Left cardiac atrium (tissue), 4 donors: ENCODE data around the gene LTF. TPM values are rescaled to one million over a fixed set of nuclear protein-coding genes. Genes with fewer than 3 reads are reported as not detected.
"Not testable (repeated sequence)": the region's sequence is repeated elsewhere in the genome, so short reads cannot be mapped to it uniquely, and the experiment has no call there.

Source experiments
- ATAC-seq, 2 donors: fragments of 200-7000 bp; cut with Tn5 transposase; one replicate each; pipeline ENCODE4 v1.9.1; 2020; ENCODE audit warnings: mild to moderate bottlenecking in 2 of 2, moderate library complexity in 2 of 2
- DNase-seq: peaks from one replicate; pipeline ENCODE4 v3.0.0-alpha.2; 2020
- intact Hi-C, 2 donors: fragments of 100-400 bp; cut with DNase I; formaldehyde crosslinking; loops; one replicate each; pipeline versions ENCODE4 v1.14.1 to v1.15.1; 2022 to 2023
- total RNA-seq, 2 donors: library from RNA; stranded (reverse); fragmentation: NEBNext Ultra II Directional; extraction: Animal tissue kit (Norgen Biotek cat#: 25700); gene quantifications; one replicate each; pipeline ENCODE4 v1.2.1, GENCODE V29; 2021
- donor health status: DM: no; HTN: yes; CAD: no.
- donor health status: DM: no; HTN: yes; CAD: no; lungs with severe emphysema.
- donor health status: DM: yes; HTN: yes; CAD: no.
- donor health status: Dilated cardiomyopathy.

The LTF gene
- total RNA-seq, 2 donors from 2014 or later: 2.9 to 3.1 TPM

- ATAC-seq (peak in 1 of 2 donors; percentile 33), DNase-seq (no peak)
- intact Hi-C loops: no loop called here
Observed at GRCh38 chr3:46406443-46406787, 58.3 kb downstream of the LTF start.

GRCh38 chr3:46405301-46406019 is 59.2 kb downstream of the LTF start:
- intact Hi-C loops: no loop called here
- ATAC-seq (peak; percentile 10 to 34), DNase-seq (no peak)

DNA sequence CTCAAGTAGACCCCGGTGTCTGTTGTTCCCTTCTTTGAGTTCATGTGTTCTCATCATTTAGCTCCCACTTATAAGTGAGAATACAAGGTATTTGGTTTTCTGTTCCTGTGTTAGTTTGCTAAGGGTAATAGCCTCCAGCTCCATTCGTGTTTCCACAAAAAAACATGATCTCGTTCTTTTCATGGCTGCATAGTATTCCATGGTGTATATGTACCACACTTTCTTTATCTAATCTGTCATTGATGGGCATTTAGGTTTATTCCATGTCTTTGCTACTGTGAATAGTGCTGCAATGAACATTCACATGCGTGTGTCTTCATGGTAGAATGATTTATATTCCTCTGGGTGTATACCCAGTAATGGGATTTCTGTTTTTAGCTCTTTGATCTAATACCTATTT is 61.8 kb downstream of the LTF start:
- ATAC-seq, DNase-seq, intact Hi-C loops: not testable (repeated sequence)

DNA sequence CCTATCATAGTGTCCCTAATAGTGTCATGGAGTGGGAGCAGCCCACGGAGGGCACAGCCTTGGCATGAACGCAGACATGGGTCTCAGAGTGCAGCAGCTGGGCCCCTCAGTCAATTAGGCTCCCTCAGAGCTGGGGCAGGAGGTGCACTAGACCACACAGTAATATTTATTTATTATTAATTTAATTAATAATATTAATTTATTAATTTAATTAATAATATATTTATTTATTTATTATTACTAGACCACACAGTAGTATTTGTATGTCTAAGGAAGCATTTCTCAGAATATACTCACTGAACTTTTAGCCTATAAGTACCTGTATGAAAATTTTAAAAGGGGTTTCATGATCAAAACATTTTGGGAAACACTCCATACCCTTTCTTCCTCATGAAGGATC is 63.1 kb downstream of the LTF start:
- intact Hi-C loops: no loop called here
- DNase-seq (no peak), ATAC-seq (no peak)

- DNase-seq: no peak
- intact Hi-C loops: no loop called here
- no peak for ATAC-seq
Observed at GRCh38 chr3:46400846-46401245, 63.9 kb downstream of the LTF start.

- ATAC-seq (peak; percentile 52 to 90), DNase-seq (no peak)
- intact Hi-C loops: no loop called here
Observed at GRCh38 chr3:46400000-46400734, 64.5 kb downstream of the LTF start.

- ATAC-seq (no peak), DNase-seq (no peak)
- intact Hi-C loops: no loop called here
Observed at GRCh38 chr3:46399557-46399956, 65.1 kb downstream of the LTF start.

- DNase-seq (no peak), ATAC-seq (no peak)
- intact Hi-C loops: no loop called here
Observed at GRCh38 chr3:46399098-46399497, 65.6 kb downstream of the LTF start.

DNA sequence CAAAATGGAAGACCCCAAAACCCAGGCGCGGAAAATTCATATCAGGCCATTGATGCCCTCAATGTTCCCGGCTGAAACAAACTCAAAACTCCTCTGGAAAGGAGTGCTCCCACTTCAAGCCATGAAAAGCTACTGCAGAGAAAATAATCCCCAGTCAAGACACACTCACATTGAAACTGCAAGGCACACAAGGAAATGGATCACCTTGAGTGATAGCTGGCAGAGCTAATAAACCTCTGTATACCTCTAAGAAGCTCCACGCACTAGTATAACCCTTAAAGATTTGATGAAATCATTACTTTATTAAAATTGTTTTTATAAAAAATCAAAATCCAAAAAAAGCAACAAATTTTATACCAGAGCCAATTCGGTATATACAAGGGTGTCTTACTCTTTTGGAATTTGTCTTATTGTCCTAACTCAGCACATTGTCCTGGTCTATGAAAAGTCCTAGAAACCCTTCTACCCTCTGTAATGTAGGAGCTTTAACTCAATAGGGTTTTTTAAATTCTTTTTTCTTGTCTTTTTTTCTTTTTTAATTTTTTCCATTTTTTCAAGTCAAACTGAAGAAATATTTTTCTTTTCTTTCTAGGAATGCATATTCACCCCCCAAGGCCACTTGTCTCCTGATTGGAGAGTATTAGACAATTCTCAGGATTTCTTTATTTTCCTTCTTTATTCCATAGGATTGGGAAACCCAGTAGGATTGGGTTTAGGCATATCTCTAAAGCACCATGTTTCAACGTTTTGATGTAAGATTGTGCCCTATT is 66.3 kb downstream of the LTF start:
- no peak for DNase-seq
- ATAC-seq: no peak
- intact Hi-C loops: no loop called here

- intact Hi-C loops: no loop called here
- ATAC-seq: no peak
- no peak for DNase-seq
Observed at GRCh38 chr3:46397111-46397510, 67.6 kb downstream of the LTF start.

- ATAC-seq: peak in 1 of 2 donors; percentile 15
- intact Hi-C loops: no loop called here
Observed at GRCh38 chr3:46395766-46396530, 68.8 kb downstream of the LTF start.

DNA sequence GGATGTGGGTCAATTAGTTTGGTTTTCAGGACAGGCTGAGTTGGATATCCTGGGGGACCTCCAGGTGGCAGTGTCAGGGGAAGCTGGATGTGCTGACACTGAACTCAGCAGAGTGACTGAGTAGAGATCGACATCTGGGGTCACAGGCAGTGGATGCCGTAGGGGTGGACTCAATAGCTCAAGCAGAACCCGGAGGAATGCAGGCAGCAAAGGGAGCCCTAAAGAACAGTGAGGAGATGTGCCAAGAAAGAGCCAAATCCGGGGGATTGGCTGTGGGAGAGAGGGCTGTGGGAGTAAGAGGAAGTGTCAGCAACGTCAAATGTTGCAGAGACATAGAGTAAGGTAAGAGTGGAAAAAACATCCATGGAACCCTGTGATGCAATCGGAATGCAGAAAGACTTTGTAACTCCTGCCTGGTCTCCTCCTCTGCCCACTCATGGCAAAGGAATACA is 69.5 kb downstream of the LTF start:
- intact Hi-C loops: no loop called here
- ATAC-seq (peak; percentile 36 to 77), DNase-seq (no peak)

More at GRCh38 chr3:46395766-46396530, 68.8 kb downstream of the LTF start:
- no peak for DNase-seq

GRCh38 chr3:46393554-46394434 is 70.9 kb downstream of the LTF start:
- ATAC-seq (peak; percentile 44 to 84), DNase-seq (no peak)
- intact Hi-C loops: no loop called here

DNA sequence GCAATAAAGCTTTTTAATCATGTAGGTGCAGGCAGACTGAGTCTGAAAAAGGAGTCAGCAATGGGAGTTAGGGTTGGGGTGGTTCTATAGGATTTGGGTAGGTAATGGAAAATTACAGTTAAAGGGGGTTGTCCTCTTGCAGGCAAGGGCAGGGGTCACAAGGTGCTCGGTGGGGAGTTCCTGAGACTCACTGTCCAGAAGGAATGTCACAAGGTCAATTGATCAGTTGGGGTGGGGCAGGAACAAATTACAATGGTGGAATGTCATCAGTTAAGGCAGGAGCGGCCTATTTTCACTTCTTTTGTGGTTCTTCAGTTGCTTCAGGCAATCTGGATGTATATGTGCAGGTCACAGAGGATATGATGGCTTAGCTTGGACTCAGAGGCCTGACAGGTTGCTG is 71.7 kb downstream of the LTF start:
- no peak for ATAC-seq
- DNase-seq: no peak
- intact Hi-C loops: no loop called here

DNA sequence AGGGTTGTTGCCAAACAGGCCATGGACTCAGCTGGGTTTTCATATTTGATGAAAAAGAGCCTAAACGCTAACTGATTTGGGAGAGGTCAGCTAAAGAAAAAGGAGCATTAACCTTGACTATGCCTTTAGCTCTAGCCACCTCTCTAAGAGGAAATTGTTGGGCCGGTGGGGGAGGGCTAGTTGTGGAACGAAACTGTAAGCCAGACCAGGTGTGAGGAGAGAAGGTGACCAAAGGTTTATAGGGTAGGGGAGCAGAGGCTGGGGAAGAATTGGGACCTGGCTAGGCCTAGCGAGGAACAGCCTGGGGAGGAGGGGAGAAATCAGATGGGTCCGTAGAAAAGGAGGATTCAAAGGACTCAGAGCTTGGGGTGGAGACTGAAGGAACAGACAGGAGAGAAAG is 73.2 kb downstream of the LTF start:
- DNase-seq, intact Hi-C loops, ATAC-seq: not testable (repeated sequence)

DNA sequence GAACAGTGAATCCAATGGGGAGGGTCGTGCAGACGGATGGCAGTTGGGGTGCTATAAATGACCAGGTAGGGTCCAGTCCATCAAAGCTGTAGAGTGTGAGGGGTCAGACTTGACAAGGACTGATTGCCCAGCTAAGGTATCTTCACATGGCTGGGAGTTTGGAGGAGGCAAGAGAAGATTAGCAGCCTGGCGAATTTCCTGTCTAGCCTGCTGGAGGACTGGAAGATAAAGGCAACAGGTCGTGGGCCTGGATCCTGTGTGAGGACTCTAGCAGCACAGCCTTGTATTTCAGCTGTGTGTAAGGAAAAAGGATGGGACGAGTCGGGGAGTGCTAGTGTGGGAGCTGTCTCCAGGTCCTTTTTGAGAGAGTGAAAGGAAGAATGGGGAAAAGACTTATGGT is 75.4 kb downstream of the LTF start:
- intact Hi-C loops: no loop called here
- DNase-seq (no peak), ATAC-seq (no peak)

DNA sequence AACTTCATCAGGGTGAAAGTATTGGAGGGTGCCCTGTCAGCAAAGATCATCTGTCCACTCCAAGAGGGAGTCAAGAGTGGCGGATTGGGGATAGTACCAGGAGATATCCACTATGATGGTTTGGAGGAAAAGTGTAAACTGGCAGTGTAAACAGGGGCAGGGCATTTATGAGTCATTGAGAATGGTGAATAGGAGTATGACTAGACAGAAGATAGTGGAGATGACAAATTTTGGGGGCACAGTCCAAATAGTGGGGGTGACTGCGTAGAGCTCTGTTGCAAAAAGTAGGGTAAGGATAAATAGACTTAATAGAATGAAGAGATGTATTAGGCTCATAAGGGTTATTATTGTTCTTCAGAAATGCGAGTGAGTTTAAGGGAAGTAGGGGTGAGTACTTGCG is 75.9 kb downstream of the LTF start:
- intact Hi-C loops, ATAC-seq, DNase-seq: not testable (repeated sequence)

DNA sequence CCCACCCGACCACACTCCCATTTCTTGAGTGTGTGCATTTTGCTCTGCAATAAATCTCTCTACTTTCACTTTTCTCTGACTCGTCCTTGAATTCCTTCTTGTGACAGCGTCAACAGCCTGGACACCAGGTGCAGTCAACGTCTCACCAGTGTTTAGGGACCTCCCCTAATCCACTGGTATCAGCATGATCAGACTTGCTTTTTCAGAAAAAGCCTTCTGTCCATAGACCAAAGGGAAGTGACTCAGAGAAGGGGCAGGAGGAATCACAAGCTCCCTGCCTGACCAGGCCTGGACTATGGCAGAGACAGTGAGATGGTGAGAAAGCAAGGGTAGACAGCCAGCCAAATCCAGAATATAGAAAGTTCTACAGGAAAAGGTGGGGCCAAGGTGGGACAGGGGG is 78.5 kb downstream of the LTF start:
- intact Hi-C loops: no loop called here
- DNase-seq (no peak), ATAC-seq (peak in 1 of 2 donors; percentile 34)
